IgD-negative memory B cell (primary cell): ENCODE results near the gene PHETA1. TPM values are rescaled to one million over a fixed set of nuclear protein-coding genes. Genes with fewer than 3 reads are reported as not detected.
A peak's percentile ranks its signal among the peaks of the same experiment; 100 is the strongest.

Experiments
- H3K27ac Mint-ChIP-seq, 3 donors: one replicate each; pipeline ENCODE4 v1.8.0; 2020 to 2022; ENCODE audit warnings: mild to moderate bottlenecking in 3 of 3, mixed read lengths in 3 of 3, moderate library complexity in 1 of 3
- H3K27me3 Mint-ChIP-seq: one replicate; pipeline ENCODE4 v1.8.0; 2021; ENCODE audit warnings: mixed read lengths
- H3K36me3 Mint-ChIP-seq: one replicate; pipeline ENCODE4 v1.8.0; 2020; ENCODE audit warnings: mild to moderate bottlenecking, mixed read lengths
- H3K4me1 Mint-ChIP-seq, 3 donors: one replicate each; pipeline ENCODE4 v1.8.0; 2020 to 2022; ENCODE audit warnings: mixed read lengths in 3 of 3, mild to moderate bottlenecking in 1 of 3
- H3K4me3 Mint-ChIP-seq, 4 donors: one replicate each; pipeline ENCODE4 v1.8.0; 2020 to 2022; ENCODE audit warnings: mild to moderate bottlenecking in 4 of 4, mixed read lengths in 4 of 4, moderate library complexity in 3 of 4
- H3K9me3 Mint-ChIP-seq, 3 donors: one replicate each; pipeline ENCODE4 v1.8.0; 2020 to 2021; ENCODE audit warnings: mixed read lengths in 3 of 3, mild to moderate bottlenecking in 1 of 3
- polyA plus RNA-seq: library from polyadenylated mRNA; unstranded; fragments of 300-500 nt; fragmentation: Illumina TruSeq; gene quantifications from one replicate; pipeline ENCODE4 v1.2.3, GENCODE V29; 2021

PHETA1 gene
- polyA plus RNA-seq, 1 donor from 2014 or later = 2.6 TPM

- no peaks in the 10 kb centered on the region for H3K9me3 Mint-ChIP-seq
- no peak overlapping the region for H3K4me3 Mint-ChIP-seq
- H3K4me1 Mint-ChIP-seq = peaks cover 0 to 3% (median 0%) of the 10 kb centered on the region in 3 donors
- H3K27ac Mint-ChIP-seq = no peak overlapping the region
- no peaks in the 10 kb centered on the region for H3K36me3 Mint-ChIP-seq
- H3K27me3 Mint-ChIP-seq = no peaks in the 10 kb centered on the region
Observed at GRCh38 chr12:111319600-111320257, 49.2 kb downstream of the PHETA1 start.

- H3K27me3 Mint-ChIP-seq = peaks cover 7% of the 10 kb centered on the region
- H3K4me1 Mint-ChIP-seq = peaks cover 0 to 3% (median 3%) of the 10 kb centered on the region in 3 donors
- no peaks in the 10 kb centered on the region for H3K36me3 Mint-ChIP-seq
- no peak overlapping the region for H3K4me3 Mint-ChIP-seq
- H3K9me3 Mint-ChIP-seq = no peaks in the 10 kb centered on the region
- H3K27ac Mint-ChIP-seq = no peak overlapping the region
Observed at GRCh38 chr12:111318450-111318849, 50.4 kb downstream of the PHETA1 start.

GRCh38 chr12:111316671-111317070 lies 52.2 kb downstream of the PHETA1 start:
- no peaks in the 10 kb centered on the region for H3K9me3 Mint-ChIP-seq

GRCh38 chr12:111314953-111315539 lies 53.8 kb downstream of the PHETA1 start:
- H3K27ac Mint-ChIP-seq = peak overlapping the region in 1 of 3 donors; percentile 10
- no peak overlapping the region for H3K4me3 Mint-ChIP-seq

More at GRCh38 chr12:111316671-111317070, 52.2 kb downstream of the PHETA1 start:
- Mint-ChIP-seq H3K27me3 (peaks cover 7% of the 10 kb centered on the region), H3K36me3 (no peaks in the 10 kb centered on the region), H3K27ac (no peak overlapping the region), H3K4me1 (peaks cover 0 to 3% (median 0%) of the 10 kb centered on the region in 3 donors), H3K4me3 (no peak overlapping the region)

GRCh38 chr12:111313833-111314259 lies 55.0 kb downstream of the PHETA1 start:
- Mint-ChIP-seq H3K36me3 (no peaks in the 10 kb centered on the region), H3K27me3 (peaks cover 9% of the 10 kb centered on the region), H3K9me3 (no peaks in the 10 kb centered on the region), H3K27ac (peak overlapping the region in 1 of 3 donors; percentile 64), H3K4me3 (no peak overlapping the region), H3K4me1 (peaks cover 0 to 3% (median 2%) of the 10 kb centered on the region in 3 donors)

More at GRCh38 chr12:111314953-111315539, 53.8 kb downstream of the PHETA1 start:
- Mint-ChIP-seq H3K4me1 (peaks cover 0 to 3% (median 0%) of the 10 kb centered on the region in 3 donors), H3K9me3 (no peaks in the 10 kb centered on the region), H3K36me3 (no peaks in the 10 kb centered on the region), H3K27me3 (peaks cover 9% of the 10 kb centered on the region)

GRCh38 chr12:111312708-111313107 lies 56.2 kb downstream of the PHETA1 start:
- H3K27me3 Mint-ChIP-seq = peaks cover 9% of the 10 kb centered on the region
- H3K36me3 Mint-ChIP-seq = no peaks in the 10 kb centered on the region
- no peaks in the 10 kb centered on the region for H3K9me3 Mint-ChIP-seq
- no peak overlapping the region for H3K4me3 Mint-ChIP-seq
- peaks cover 0 to 3% (median 2%) of the 10 kb centered on the region in 3 donors for H3K4me1 Mint-ChIP-seq
- no peak overlapping the region for H3K27ac Mint-ChIP-seq

GRCh38 chr12:111312016-111312415 lies 56.9 kb downstream of the PHETA1 start:
- H3K27ac Mint-ChIP-seq = no peak overlapping the region

GRCh38 chr12:111311011-111311410 lies 57.9 kb downstream of the PHETA1 start:
- Mint-ChIP-seq H3K27ac (no peak overlapping the region), H3K9me3 (peaks cover 0 to 3% (median 0%) of the 10 kb centered on the region in 3 donors), H3K4me1 (peaks cover 0 to 3% (median 2%) of the 10 kb centered on the region in 3 donors), H3K27me3 (peaks cover 9% of the 10 kb centered on the region), H3K4me3 (no peak overlapping the region), H3K36me3 (no peaks in the 10 kb centered on the region)

More at GRCh38 chr12:111312016-111312415, 56.9 kb downstream of the PHETA1 start:
- H3K27me3 Mint-ChIP-seq = peaks cover 9% of the 10 kb centered on the region
- H3K9me3 Mint-ChIP-seq = no peaks in the 10 kb centered on the region
- peaks cover 0 to 3% (median 2%) of the 10 kb centered on the region in 3 donors for H3K4me1 Mint-ChIP-seq
- peak overlapping the region in 1 of 4 donors; percentile 5 for H3K4me3 Mint-ChIP-seq
- H3K36me3 Mint-ChIP-seq = no peaks in the 10 kb centered on the region

Other genes with a start within 250 kb of the PHETA1 start
- gene SH2B3, start 36.8 kb upstream of the PHETA1 start, polyA plus RNA-seq = 10.3 TPM
- gene ATXN2, start 230.2 kb upstream of the PHETA1 start, polyA plus RNA-seq = 25.1 TPM